Fibroblast of peridontal ligament (primary cell): ENCODE results near the gene MPZL3.
"Not testable (repeated sequence)": the region's sequence is repeated elsewhere in the genome, so short reads cannot be mapped to it uniquely, and the experiment has no call there.

Experiments used
- DNase-seq: peaks from one replicate; pipeline ENCODE4 v3.0.0-alpha.2; 2010; ENCODE audit errors: extremely low read depth

Gene MPZL3

DNA sequence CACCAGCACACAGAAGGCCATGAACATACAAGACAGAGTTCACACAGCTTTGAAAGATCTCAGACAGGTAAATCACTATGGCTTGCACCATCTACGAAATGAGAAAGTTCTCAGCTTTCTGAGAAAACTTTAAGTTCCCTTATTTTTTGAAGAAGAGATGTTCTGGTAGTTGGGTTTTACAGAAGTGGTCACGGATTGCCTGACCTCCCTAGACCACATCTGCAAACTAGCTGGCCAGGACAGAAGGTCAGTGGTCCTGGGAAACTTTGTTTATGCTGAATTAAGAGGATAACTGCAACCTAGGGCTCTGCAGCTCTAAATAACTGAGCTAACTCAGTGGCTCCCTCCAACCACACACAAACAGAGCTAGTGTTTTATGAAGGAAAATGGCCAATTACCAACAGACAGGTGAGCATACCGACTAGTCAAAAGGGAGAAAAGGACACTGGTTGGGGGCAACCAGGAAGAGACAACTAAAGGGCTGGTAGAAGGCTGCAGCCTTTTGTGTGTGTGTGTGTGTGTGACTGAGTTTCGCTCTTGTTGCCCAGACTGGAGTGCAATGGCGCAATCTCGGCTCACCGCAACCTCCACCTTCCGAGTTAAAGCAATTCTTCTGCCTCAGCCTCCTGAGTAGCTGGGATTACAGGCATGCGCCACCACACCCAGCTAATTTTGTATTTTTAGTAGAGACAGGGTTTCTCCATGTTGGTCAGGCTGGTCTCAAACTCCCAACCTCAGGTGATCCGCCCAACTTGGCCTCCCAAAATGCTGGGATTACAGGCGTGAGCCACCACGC is 67.2 kb downstream of the MPZL3 start:
- DNase-seq: no peak

DNA sequence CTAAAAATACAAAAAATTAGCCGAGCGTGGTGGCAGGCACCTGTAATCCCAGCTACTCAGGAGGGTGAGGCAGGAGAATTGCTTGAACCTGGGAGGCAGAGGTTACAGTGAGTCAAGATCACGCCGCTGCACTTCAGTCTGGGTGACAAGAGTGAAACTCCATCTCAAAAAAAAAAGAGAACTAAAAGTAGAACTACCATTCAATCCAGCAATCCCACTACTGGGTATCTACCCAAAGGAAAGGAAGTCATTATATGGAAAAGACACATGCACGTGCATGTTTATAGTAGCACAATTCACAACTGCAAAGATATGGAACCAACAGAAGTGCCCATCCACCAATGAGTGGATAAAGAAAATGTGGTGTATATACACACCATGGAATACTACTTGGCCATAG is 68.5 kb downstream of the MPZL3 start:
- DNase-seq: not testable (repeated sequence)

DNA sequence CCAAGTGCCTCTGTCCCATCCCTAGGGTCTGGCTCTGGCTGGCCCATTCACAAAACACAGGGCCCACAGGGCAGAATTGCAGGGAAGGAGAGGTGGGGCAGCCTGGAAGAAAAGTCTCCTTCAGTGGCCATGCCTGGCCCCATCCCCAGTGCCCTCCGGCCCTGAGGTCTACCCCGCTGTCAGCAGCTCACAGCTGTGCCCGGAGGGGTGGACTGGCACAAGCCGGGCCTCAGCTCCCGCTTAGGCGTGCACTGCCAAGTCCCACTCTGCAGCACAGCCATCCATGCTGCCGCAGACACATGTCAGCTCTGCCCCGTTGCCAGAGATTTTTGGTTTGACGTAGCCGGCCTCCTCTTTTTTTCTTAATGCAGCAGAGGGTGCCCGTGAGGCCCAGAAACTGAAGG is 71.9 kb downstream of the MPZL3 start:
- peak; percentile 7 for DNase-seq

DNA sequence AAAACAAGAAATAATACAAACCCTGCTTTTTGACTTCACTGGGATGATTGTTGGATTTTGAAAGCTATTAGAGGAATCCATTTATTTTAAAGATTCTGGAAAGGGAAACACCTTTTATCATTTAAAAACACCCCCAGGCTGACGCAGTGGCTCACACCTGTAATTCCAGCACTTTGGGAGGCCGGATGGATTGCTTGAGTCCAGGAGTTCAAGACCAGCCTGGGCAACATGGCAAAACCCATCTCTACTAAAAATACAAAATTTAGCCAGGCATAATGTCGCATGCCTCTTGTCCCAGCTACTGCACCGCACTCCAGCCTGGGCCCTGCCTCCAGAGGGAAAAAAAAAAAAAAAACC is 75.4 kb downstream of the MPZL3 start:
- DNase-seq: no peak
